ENCODE results near the gene KCNK2. TPM values are rescaled to one million over a fixed set of nuclear protein-coding genes. Genes with fewer than 3 reads are reported as not detected.
"Not testable (repeated sequence)": the region's sequence is repeated elsewhere in the genome, so short reads cannot be mapped to it uniquely, and the experiment has no call there.

The KCNK2 gene
- total RNA-seq, 1 experiment from 2014 or later, result 0.44 TPM

GRCh38 chr1:215160351-215160750, 77.8 kb downstream of the KCNK2 start:
- no peaks in the 10 kb centered on the region for H3K36me3 Mint-ChIP-seq (ENCODE audit: insufficient read depth in 1 of 3, low read depth in 3 of 3)
- H3K9ac ChIP-seq (ENCODE audit: extremely low read depth, insufficient read length, low read length), result no peak overlapping the region
- no peak overlapping the region for H3K18ac ChIP-seq (ENCODE audit: insufficient read length, low read depth, low read length)
- H3K23ac ChIP-seq (ENCODE audit: insufficient read length, low read depth, low read length), result no peak overlapping the region
- no peak overlapping the region for H2BK5ac ChIP-seq (ENCODE audit: insufficient read length, low read length)
- no peak overlapping the region for H3K27ac ChIP-seq (ENCODE audit: insufficient read length, low read depth, low read length)
- no peak overlapping the region for H2BK15ac ChIP-seq (ENCODE audit: low read depth, low read length)
- H2AFZ ChIP-seq (ENCODE audit: low read length), result no peak overlapping the region
- H2BK12ac ChIP-seq (ENCODE audit: insufficient read length, low read depth, low read length), result no peak overlapping the region
- no peak overlapping the region for H4K5ac ChIP-seq (ENCODE audit: insufficient read length, low read depth, low read length)
- no peaks in the 10 kb centered on the region for H3K9me3 ChIP-seq (ENCODE audit: control insufficient read depth, low read depth, low read length)
- DNase-seq, result no peak
- WGBS (ENCODE audit: extremely low coverage, insufficient read length, low lambda C conversion rate), result no CpG with 5 or more reads among the region's 1 CpG
- no peak overlapping the region for H3K56ac ChIP-seq (ENCODE audit: insufficient read length, low read depth, low read length)
- H3K27me3 ChIP-seq (ENCODE audit: insufficient read depth, low read length), result no peaks in the 10 kb centered on the region
- H3K27ac Mint-ChIP-seq, result no peak overlapping the region
- peaks cover 0 to 2% of the 10 kb centered on the region in 2 experiments; a peak in 3 of 5 replicates for H3K9me3 Mint-ChIP-seq
- H3K23me2 ChIP-seq (ENCODE audit: insufficient read length, low read depth, low read length, poor library complexity, severe bottlenecking), result no peaks in the 10 kb centered on the region
- H4K8ac ChIP-seq (replicated peaks; ENCODE audit: insufficient read length, low read depth, low read length), result no peak overlapping the region
- no peak overlapping the region for H3K4ac ChIP-seq (ENCODE audit: low read depth, low read length)
- H3K14ac ChIP-seq (ENCODE audit: insufficient read depth, low read length), result no peak overlapping the region
- H3K4me3 Mint-ChIP-seq, result no peak overlapping the region
- H3K4me1 ChIP-seq (ENCODE audit: insufficient read depth, low read length), result no peaks in the 10 kb centered on the region
- no peaks in the 10 kb centered on the region for H3K79me1 ChIP-seq (ENCODE audit: insufficient read depth, low read depth, low read length, poor library complexity, severe bottlenecking)
- no peak overlapping the region for H3T11ph ChIP-seq (ENCODE audit: low read length)
- no peak overlapping the region for H3K4me2 ChIP-seq (ENCODE audit: insufficient read depth, insufficient read length, low read length)
- no peaks in the 10 kb centered on the region for H3K4me1 Mint-ChIP-seq
- H4K20me1 ChIP-seq (ENCODE audit: control insufficient read depth, insufficient read depth, insufficient read length), result no peaks in the 10 kb centered on the region
- H2AK5ac ChIP-seq (ENCODE audit: insufficient read length, low read length), result no peak overlapping the region
- no peaks in the 10 kb centered on the region for H3K27me3 Mint-ChIP-seq (ENCODE audit: low read depth)
- H3K79me2 ChIP-seq (ENCODE audit: insufficient read depth, low read length), result no peaks in the 10 kb centered on the region
- no peak for TF ChIP-seq CTCF (conservative IDR thresholded peaks at IDR 0.05)
- no peak overlapping the region for H2BK20ac ChIP-seq (ENCODE audit: low read depth, low read length, poor library complexity, severe bottlenecking)
- H2BK120ac ChIP-seq (ENCODE audit: low read depth, low read length, poor library complexity, severe bottlenecking), result no peak overlapping the region
- no peak overlapping the region for H4K91ac ChIP-seq (ENCODE audit: insufficient read length, low read depth, low read length)

GRCh38 chr1:215163144-215163543, 80.6 kb downstream of the KCNK2 start:
- H4K8ac ChIP-seq (replicated peaks; ENCODE audit: insufficient read length, low read depth, low read length), result not testable (repeated sequence)

More at GRCh38 chr1:215163144-215163543, 80.6 kb downstream of the KCNK2 start:
- H2BK12ac ChIP-seq (ENCODE audit: insufficient read length, low read depth, low read length); H3K27ac ChIP-seq (ENCODE audit: insufficient read length, low read depth, low read length); H3K14ac ChIP-seq (ENCODE audit: insufficient read depth, low read length); H3T11ph ChIP-seq (ENCODE audit: low read length); H2BK120ac ChIP-seq (ENCODE audit: low read depth, low read length, poor library complexity, severe bottlenecking); H4K91ac ChIP-seq (ENCODE audit: insufficient read length, low read depth, low read length); H3K4me2 ChIP-seq (ENCODE audit: insufficient read depth, insufficient read length, low read length); H2BK20ac ChIP-seq (ENCODE audit: low read depth, low read length, poor library complexity, severe bottlenecking); H2AK5ac ChIP-seq (ENCODE audit: insufficient read length, low read length); H3K9me3 Mint-ChIP-seq; H4K5ac ChIP-seq (ENCODE audit: insufficient read length, low read depth, low read length); H2AFZ ChIP-seq (ENCODE audit: low read length); H3K79me2 ChIP-seq (ENCODE audit: insufficient read depth, low read length); H2BK5ac ChIP-seq (ENCODE audit: insufficient read length, low read length); H4K20me1 ChIP-seq (ENCODE audit: control insufficient read depth, insufficient read depth, insufficient read length); H3K9ac ChIP-seq (ENCODE audit: extremely low read depth, insufficient read length, low read length); H3K79me1 ChIP-seq (ENCODE audit: insufficient read depth, low read depth, low read length, poor library complexity, severe bottlenecking); H3K36me3 Mint-ChIP-seq (ENCODE audit: insufficient read depth in 1 of 3, low read depth in 3 of 3); H3K27me3 ChIP-seq (ENCODE audit: insufficient read depth, low read length); H3K4me1 ChIP-seq (ENCODE audit: insufficient read depth, low read length); H3K4me1 Mint-ChIP-seq; H3K27ac Mint-ChIP-seq; DNase-seq; H3K4me3 Mint-ChIP-seq; H3K56ac ChIP-seq (ENCODE audit: insufficient read length, low read depth, low read length); H3K23me2 ChIP-seq (ENCODE audit: insufficient read length, low read depth, low read length, poor library complexity, severe bottlenecking); H3K4ac ChIP-seq (ENCODE audit: low read depth, low read length); H3K23ac ChIP-seq (ENCODE audit: insufficient read length, low read depth, low read length); H2BK15ac ChIP-seq (ENCODE audit: low read depth, low read length); H3K18ac ChIP-seq (ENCODE audit: insufficient read length, low read depth, low read length); H3K9me3 ChIP-seq (ENCODE audit: control insufficient read depth, low read depth, low read length); H3K27me3 Mint-ChIP-seq (ENCODE audit: low read depth): not testable (repeated sequence)
- WGBS (ENCODE audit: extremely low coverage, insufficient read length, low lambda C conversion rate), result no CpG with 5 or more reads among the region's 4 CpGs
